Activated CD4-positive, alpha-beta memory T cell treated with anti-CD3 and anti-CD28 coated beads, Interleukin-2, amount 10 ng/mL, durations not matched to agents 7 days and 5 days (primary cell): ENCODE measurements around the gene DNASE1L3. TPM values are rescaled to one million over a fixed set of nuclear protein-coding genes. Genes with fewer than 3 reads are reported as not detected.

ENCODE experiments used
- CTCF ChIA-PET: fragments of 350-600 bp; sonication (Branson Sonifier 250); formaldehyde crosslinking; loops from one replicate; lab custom pipeline; 2021; ENCODE audit warnings: antibody characterized with exemption, inconsistent platforms; lab: Charles Lee
- POLR2A ChIA-PET: fragments of 350-600 bp; sonication (Branson Sonifier 250); formaldehyde crosslinking; loops from one replicate; lab custom pipeline; 2021; ENCODE audit warnings: antibody characterized with exemption; lab: Charles Lee
- DNase-seq: peaks from one replicate; pipeline ENCODE4 v3.0.0-alpha.2; 2020
- H3K27ac Mint-ChIP-seq: one replicate; pipeline ENCODE4 v1.8.0; 2021; ENCODE audit warnings: mild to moderate bottlenecking, mixed read lengths
- H3K27me3 Mint-ChIP-seq: one replicate; pipeline ENCODE4 v1.8.0; 2021; ENCODE audit warnings: mixed read lengths
- H3K36me3 Mint-ChIP-seq: one replicate; pipeline ENCODE4 v1.8.0; 2021; ENCODE audit warnings: low read depth, mixed read lengths
- H3K4me1 Mint-ChIP-seq: one replicate; pipeline ENCODE4 v1.8.0; 2021; ENCODE audit warnings: mixed read lengths
- H3K4me3 Mint-ChIP-seq: one replicate; pipeline ENCODE4 v1.8.0; 2021; ENCODE audit warnings: mild to moderate bottlenecking, mixed read lengths
- H3K9me3 Mint-ChIP-seq: one replicate; pipeline ENCODE4 v1.8.0; 2021; ENCODE audit warnings: mixed read lengths
- total RNA-seq, 2 experiments: library from RNA; stranded (reverse); gene quantifications; one replicate each; pipeline ENCODE4 v1.2.3, GENCODE V29; 2021

The DNASE1L3 gene
- total RNA-seq, 2 experiments from 2014 or later, result not detected

GRCh38 chr3:58173029-58173668 lies 37.6 kb downstream of the DNASE1L3 start:
- Mint-ChIP-seq H3K9me3 (no peaks in the 10 kb centered on the region), H3K4me3 (no peak overlapping the region), H3K36me3 (peaks cover 2% of the 10 kb centered on the region), H3K27ac (no peak overlapping the region), H3K27me3 (no peaks in the 10 kb centered on the region), H3K4me1 (peaks cover 10% of the 10 kb centered on the region)
- DNase-seq, result no peak
- POLR2A ChIA-PET, result no interaction called here
- CTCF ChIA-PET, result interaction anchor here (0.6 to 1.3 kb wide), 6 partner anchors 8 to 211 kb away, joined by 3 to 4 read pairs (median 3); partner anchors contain the start of gene FLNB

GRCh38 chr3:58171126-58171525 lies 39.6 kb downstream of the DNASE1L3 start:
- Mint-ChIP-seq H3K4me1 (peaks cover under 1% of the 10 kb centered on the region), H3K27ac (no peak overlapping the region), H3K9me3 (no peaks in the 10 kb centered on the region), H3K36me3 (peaks cover 2% of the 10 kb centered on the region), H3K27me3 (no peaks in the 10 kb centered on the region), H3K4me3 (no peak overlapping the region)
- ChIA-PET POLR2A (no interaction called here), CTCF (interaction anchor here (1.6 kb wide), 1 partner anchor 163 kb away, joined by 7 read pairs; the partner anchor contains the start of gene FLNB)
- no peak for DNase-seq

- DNase-seq, result no peak
Observed at GRCh38 chr3:58170376-58170775, 40.4 kb downstream of the DNASE1L3 start.

GRCh38 chr3:58169371-58169770 lies 41.4 kb downstream of the DNASE1L3 start:
- Mint-ChIP-seq H3K27me3 (no peaks in the 10 kb centered on the region), H3K9me3 (no peaks in the 10 kb centered on the region)
- CTCF ChIA-PET, result no interaction called here

More at GRCh38 chr3:58170376-58170775, 40.4 kb downstream of the DNASE1L3 start:
- ChIA-PET CTCF (no interaction called here), POLR2A (no interaction called here)
- Mint-ChIP-seq H3K36me3 (peaks cover 2% of the 10 kb centered on the region), H3K9me3 (no peaks in the 10 kb centered on the region), H3K27me3 (no peaks in the 10 kb centered on the region), H3K4me1 (no peaks in the 10 kb centered on the region), H3K27ac (no peak overlapping the region), H3K4me3 (no peak overlapping the region)

DNA sequence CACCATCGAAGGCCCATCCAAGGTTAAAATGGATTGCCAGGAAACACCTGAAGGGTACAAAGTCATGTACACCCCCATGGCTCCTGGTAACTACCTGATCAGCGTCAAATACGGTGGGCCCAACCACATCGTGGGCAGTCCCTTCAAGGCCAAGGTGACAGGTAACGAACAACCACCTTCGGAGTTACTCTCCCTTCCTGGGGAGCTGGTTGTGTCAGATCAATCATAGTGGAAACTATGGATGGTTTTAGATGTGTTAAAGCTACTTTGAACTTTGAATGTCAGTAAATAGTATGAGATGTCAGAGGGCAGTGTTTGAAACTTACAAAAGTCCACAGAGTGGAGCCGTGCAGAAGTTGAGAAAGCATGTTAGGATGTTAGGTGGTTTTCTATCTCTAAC lies 42.3 kb downstream of the DNASE1L3 start:
- DNase-seq, result no peak
- POLR2A ChIA-PET, result interaction anchor here (1.7 kb wide), 1 partner anchor 10 kb away, joined by 3 read pairs; no protein-coding TSS in a partner anchor
- H3K4me3 Mint-ChIP-seq, result no peak overlapping the region
- H3K36me3 Mint-ChIP-seq, result peaks cover 2% of the 10 kb centered on the region
- H3K27me3 Mint-ChIP-seq, result no peaks in the 10 kb centered on the region
- H3K9me3 Mint-ChIP-seq, result no peaks in the 10 kb centered on the region
- no peak overlapping the region for H3K27ac Mint-ChIP-seq
- CTCF ChIA-PET, result interaction anchor here (0.7 to 4.1 kb wide), 4 partner anchors 9 to 159 kb away, joined by 3 to 52 read pairs (median 7); no protein-coding TSS in a partner anchor
- H3K4me1 Mint-ChIP-seq, result no peaks in the 10 kb centered on the region

More at GRCh38 chr3:58169371-58169770, 41.4 kb downstream of the DNASE1L3 start:
- H3K27ac Mint-ChIP-seq, result no peak overlapping the region
- H3K4me1 Mint-ChIP-seq, result no peaks in the 10 kb centered on the region
- peaks cover 2% of the 10 kb centered on the region for H3K36me3 Mint-ChIP-seq
- no peak for DNase-seq
- no peak overlapping the region for H3K4me3 Mint-ChIP-seq
- POLR2A ChIA-PET, result no interaction called here

DNA sequence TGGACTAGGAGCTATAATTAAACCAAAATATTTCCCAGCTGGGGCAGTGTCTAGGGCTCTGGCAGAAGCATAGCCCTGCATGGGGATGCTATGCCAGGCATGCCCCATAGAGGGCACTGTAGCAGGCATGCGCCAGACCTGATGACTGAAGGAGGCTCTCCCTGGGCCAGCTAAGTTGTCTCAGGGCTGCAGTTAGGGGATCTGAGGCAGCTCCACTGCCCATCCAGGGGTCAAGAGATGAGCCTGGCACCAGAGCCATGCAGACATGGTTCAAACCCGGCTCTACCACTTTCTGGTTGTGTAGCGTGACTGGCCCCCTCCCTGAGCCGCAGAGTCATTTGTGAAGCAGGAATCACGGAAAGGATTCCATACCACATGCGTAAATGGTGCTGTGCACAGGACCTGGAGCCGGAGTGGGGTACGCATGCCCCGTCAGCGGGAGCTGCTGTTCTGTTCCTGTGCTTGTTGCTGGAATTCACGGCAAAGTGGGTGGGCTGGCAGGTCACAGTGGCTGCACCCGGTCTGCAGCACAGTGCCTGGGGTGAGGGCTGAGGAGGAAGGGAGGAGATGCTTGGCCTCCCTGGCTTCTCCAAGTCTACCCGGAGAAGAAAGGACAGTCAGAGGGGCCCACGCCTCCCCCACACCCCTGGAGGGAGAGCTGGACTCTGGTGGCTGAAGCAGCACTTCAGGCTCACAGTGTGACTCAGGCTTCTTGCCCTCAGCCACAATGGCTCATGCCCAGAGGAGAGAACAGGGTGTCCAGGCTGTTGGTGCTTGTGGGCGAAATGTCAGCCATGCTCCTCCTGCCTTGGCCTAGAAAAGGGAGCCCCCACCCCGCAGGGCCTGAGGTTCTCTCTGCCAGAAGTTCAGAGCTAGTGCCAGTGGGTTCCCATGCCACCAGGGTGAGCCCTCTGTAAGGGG lies 43.1 kb downstream of the DNASE1L3 start:
- no peak overlapping the region for H3K27ac Mint-ChIP-seq
- no peak overlapping the region for H3K4me3 Mint-ChIP-seq
- DNase-seq, result peak; percentile 66
- ChIA-PET POLR2A (interaction anchor here (1.7 kb wide), 1 partner anchor 11 kb away, joined by 3 read pairs; no protein-coding TSS in a partner anchor), CTCF (interaction anchor here (0.7 to 4.1 kb wide), 23 partner anchors 9 to 167 kb away, joined by 3 to 52 read pairs (median 4); partner anchors contain the start of genes FLNB, HTD2 and RPP14)
- no peaks in the 10 kb centered on the region for H3K27me3 Mint-ChIP-seq
- no peaks in the 10 kb centered on the region for H3K9me3 Mint-ChIP-seq
- no peaks in the 10 kb centered on the region for H3K4me1 Mint-ChIP-seq
- H3K36me3 Mint-ChIP-seq, result peaks cover 7% of the 10 kb centered on the region

GRCh38 chr3:58164906-58165821 lies 45.6 kb downstream of the DNASE1L3 start:
- no peaks in the 10 kb centered on the region for H3K9me3 Mint-ChIP-seq
- peaks cover 16% of the 10 kb centered on the region for H3K36me3 Mint-ChIP-seq
- H3K27ac Mint-ChIP-seq, result no peak overlapping the region
- no peak overlapping the region for H3K4me3 Mint-ChIP-seq
- ChIA-PET POLR2A (no interaction called here), CTCF (interaction anchor here (0.6 to 4.1 kb wide), 6 partner anchors 7 to 314 kb away, joined by 3 to 52 read pairs (median 7); partner anchors contain the start of gene FLNB)
- no peak for DNase-seq
- H3K27me3 Mint-ChIP-seq, result no peaks in the 10 kb centered on the region
- peaks cover 12% of the 10 kb centered on the region for H3K4me1 Mint-ChIP-seq

DNA sequence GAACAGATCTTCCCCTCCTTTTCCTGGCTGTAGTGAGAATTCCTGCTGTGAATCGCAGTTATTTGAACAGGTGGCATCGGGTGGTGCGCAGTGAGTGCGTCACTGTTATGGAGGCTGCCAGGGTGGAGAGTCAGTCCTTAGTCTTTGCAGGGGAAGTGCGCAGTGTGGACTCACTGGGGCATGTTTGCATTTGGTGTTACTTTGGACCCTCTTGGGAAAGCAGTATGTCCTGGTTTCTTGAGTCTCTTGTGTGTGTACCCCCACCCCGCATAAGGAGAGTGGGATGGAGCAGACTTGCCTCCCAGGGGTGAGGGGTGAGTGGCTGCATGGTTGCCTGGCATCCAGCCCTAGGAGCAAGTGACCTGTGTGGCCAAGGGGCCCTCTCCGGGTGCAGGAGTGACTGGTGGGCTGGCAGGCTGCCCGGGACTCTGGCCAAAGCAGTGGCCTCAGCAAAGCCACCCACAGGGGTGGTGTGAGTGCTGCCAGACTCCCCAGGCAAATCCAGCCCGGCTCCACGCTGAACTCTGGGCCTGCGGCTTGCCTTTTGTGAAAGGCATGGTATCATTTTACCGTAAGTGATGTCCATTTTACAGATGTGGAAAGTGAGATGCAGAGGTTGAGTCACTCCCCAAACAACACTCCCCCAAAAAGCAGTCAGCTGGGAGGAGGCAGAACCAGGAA lies 46.4 kb downstream of the DNASE1L3 start:
- Mint-ChIP-seq H3K9me3 (no peaks in the 10 kb centered on the region), H3K27me3 (no peaks in the 10 kb centered on the region), H3K36me3 (peaks cover 16% of the 10 kb centered on the region), H3K4me3 (no peak overlapping the region), H3K4me1 (peaks cover 12% of the 10 kb centered on the region), H3K27ac (no peak overlapping the region)
- CTCF ChIA-PET, result interaction anchor here (1.3 to 4.1 kb wide), 2 partner anchors 13 kb away, joined by 6 to 52 read pairs; no protein-coding TSS in a partner anchor
- POLR2A ChIA-PET, result no interaction called here
- DNase-seq, result no peak

DNA sequence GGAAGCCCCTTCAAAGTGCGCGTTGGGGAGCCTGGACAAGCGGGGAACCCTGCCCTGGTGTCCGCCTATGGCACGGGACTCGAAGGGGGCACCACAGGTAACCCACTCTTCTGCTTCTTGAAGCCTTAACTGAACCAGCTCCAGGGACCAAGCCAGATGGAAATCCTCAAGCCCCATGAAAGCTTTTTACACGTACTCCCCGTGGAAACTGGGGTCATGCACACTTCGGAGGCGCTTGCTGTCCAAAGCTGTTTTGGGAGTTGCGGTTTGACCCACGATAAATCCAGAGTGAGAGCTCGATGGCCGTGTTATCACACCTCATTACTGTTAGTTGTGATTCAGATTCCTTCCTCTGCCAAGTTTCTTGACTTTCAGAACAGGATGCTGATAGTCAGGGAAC lies 47.5 kb downstream of the DNASE1L3 start:
- no peak overlapping the region for H3K27ac Mint-ChIP-seq
- peaks cover 12% of the 10 kb centered on the region for H3K4me1 Mint-ChIP-seq
- H3K9me3 Mint-ChIP-seq, result no peaks in the 10 kb centered on the region
- ChIA-PET POLR2A (no interaction called here), CTCF (interaction anchor here (1.3 kb wide), 1 partner anchor 14 kb away, joined by 6 read pairs; no protein-coding TSS in a partner anchor)
- no peak overlapping the region for H3K4me3 Mint-ChIP-seq
- no peaks in the 10 kb centered on the region for H3K27me3 Mint-ChIP-seq
- H3K36me3 Mint-ChIP-seq, result peaks cover 14% of the 10 kb centered on the region
- no peak for DNase-seq

GRCh38 chr3:58161435-58162398 lies 49.1 kb downstream of the DNASE1L3 start:
- CTCF ChIA-PET, result interaction anchor here (0.6 to 1.0 kb wide), 2 partner anchors 11 to 154 kb away, joined by 3 to 4 read pairs; no protein-coding TSS in a partner anchor
- H3K4me1 Mint-ChIP-seq, result peaks cover 12% of the 10 kb centered on the region
- H3K27me3 Mint-ChIP-seq, result no peaks in the 10 kb centered on the region
- DNase-seq, result no peak
- peaks cover 19% of the 10 kb centered on the region for H3K36me3 Mint-ChIP-seq
- no peaks in the 10 kb centered on the region for H3K9me3 Mint-ChIP-seq
- no peak overlapping the region for H3K4me3 Mint-ChIP-seq
- H3K27ac Mint-ChIP-seq, result no peak overlapping the region
- POLR2A ChIA-PET, result no interaction called here

GRCh38 chr3:58160399-58160798 lies 50.4 kb downstream of the DNASE1L3 start:
- no peak overlapping the region for H3K4me3 Mint-ChIP-seq
- H3K27me3 Mint-ChIP-seq, result no peaks in the 10 kb centered on the region
- H3K36me3 Mint-ChIP-seq, result peaks cover 19% of the 10 kb centered on the region
- no peaks in the 10 kb centered on the region for H3K9me3 Mint-ChIP-seq
- ChIA-PET CTCF (interaction anchor here (1.0 kb wide), 1 partner anchor 153 kb away, joined by 4 read pairs; no protein-coding TSS in a partner anchor), POLR2A (no interaction called here)
- H3K27ac Mint-ChIP-seq, result no peak overlapping the region
- H3K4me1 Mint-ChIP-seq, result peaks cover 12% of the 10 kb centered on the region
- DNase-seq, result no peak
